Measurements from ENCODE around the gene FAM168A.

The FAM168A gene, protein sequence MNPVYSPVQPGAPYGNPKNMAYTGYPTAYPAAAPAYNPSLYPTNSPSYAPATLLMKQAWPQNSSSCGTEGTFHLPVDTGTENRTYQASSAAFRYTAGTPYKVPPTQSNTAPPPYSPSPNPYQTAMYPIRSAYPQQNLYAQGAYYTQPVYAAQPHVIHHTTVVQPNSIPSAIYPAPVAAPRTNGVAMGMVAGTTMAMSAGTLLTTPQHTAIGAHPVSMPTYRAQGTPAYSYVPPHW

GRCh38 chr11:73597956-73598718 lies at the start of gene FAM168A:
TSS of gene FAM168A (minus strand) at chr11:73598112. CDS start at chr11:73468474, 129,638 bp downstream.
- peak; percentile 91 to 95 for DNase-seq

- peak; percentile 92 to 94 for DNase-seq
These were observed 49.7 kb upstream of the FAM168A start for GRCh38 chr11:73647459-73648100.

DNA sequence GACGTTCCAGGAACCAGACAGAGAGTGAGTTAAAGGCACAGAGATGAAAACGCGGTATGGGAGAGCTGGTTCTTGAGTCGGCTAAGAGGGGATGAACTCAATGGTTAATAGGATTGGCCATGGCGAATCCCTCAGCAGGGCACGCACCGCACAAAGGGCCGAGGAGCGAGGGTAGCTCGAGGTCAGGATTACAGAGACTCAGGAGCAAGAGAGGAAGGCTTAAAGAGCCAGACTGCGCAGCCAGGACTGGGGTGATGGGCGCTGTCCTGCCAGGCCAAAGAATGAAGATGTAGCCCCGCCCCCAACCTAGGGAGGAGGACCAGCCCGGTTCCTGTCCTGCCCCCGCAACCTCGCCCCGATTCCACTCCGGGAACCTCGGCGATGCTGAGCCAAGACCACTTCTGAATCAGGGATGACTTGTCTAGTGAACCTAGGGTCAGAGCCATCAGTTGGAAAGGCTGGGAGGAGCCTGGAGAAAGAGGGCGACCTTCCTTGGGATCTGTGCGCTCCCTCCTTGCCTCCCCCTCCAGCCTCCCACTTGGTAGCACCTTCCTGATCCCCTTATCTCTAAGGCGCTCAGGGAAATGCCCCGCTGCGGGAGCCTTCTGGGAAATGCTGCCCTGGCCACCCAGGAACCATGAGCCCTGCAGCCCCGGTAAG lies 48.2 kb upstream of the FAM168A start, which contains the start of gene PLEKHB1:
Gene PLEKHB1 (plus strand): TSS at position 610 of the 660 bp plus-strand sequence. CDS start 28 bp downstream, at position 638.
- DNase-seq, result no peak

GRCh38 chr11:73645121-73645969 lies 47.4 kb upstream of the FAM168A start:
- DNase-seq, result no peak

DNA sequence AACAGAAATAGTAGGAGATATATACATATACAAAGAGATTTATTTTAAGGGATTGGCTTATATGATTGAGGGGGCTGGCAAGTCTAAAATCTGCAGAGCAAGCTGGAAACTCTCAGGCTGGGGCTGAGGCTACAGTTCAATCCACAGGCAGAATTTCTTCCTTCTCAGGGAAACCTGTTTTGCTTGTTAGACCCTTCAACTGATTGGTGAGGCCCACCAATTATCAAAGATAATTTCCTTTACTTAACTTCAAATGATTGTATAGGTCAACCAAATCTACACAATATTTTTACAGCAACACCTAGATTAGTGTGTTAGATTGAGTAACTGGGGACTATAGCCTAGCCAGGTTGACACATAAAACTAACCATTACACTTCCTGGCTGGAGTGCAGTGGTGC lies 43.8 kb upstream of the FAM168A start:
- no peak for DNase-seq

- DNase-seq, result no peak
These were observed 42.7 kb upstream of the FAM168A start for GRCh38 chr11:73640592-73640991.

DNA sequence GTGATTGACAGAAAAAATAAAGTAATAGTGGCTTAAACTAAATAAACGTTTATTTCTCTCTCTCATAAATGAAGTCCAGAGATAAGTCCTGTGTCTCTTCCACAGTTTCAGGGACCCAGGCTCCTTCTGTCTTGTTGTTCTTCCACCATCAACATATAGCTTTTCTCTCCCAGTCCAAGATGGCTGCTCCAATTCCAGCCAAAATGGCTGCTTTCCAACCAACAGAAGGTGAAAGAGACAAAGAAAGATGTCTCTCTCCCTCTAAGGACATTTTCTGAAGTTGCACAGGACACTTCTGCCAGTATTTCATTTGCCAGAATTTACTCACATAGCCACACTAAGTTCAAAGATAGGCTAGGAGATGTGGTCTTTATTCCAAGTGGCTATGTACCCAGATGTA lies 39.1 kb upstream of the FAM168A start:
- no peak for DNase-seq

DNA sequence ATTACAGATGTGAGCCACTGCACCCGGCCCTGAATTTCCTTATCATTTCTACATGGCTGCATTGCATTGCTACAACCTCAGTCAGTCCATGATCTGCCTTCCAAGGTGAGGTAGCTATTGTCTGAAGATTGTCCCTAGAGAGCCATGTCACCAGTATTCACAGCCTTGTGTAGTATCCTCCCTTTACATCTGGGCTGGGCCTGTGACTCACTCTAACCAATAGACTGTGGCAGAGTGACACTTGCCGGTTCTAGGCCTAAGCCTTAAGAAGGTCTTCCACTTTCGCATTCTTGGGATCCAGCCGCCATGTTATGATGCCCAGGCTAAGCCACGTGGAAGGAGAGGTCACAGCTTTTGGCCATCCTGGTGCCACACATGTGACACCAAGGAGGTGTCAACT lies 38.3 kb upstream of the FAM168A start:
- DNase-seq, result no peak

- no peak for DNase-seq
These were observed 37.8 kb upstream of the FAM168A start for GRCh38 chr11:73635721-73636120.

- DNase-seq, result no peak
These were observed 36.1 kb upstream of the FAM168A start for GRCh38 chr11:73633999-73634398.

DNA sequence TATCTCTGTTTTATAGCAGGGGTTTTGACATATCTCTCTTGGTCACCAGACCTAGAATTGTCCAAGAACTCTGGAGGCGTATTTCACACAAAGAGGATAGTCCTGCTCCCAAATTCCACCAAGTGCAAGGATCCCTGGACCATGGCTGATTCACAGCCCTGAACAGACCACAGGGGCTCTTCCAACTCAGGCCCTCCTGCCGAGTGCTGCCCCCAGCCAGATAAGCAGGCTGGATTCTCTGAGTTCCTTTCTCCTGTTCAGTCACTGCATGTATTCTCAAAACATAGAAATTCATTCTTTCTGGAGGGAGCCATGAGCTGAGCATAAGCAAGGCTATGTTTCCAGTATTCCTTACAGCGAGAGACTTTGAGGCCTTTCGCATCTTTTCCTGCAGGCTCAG lies 35.1 kb upstream of the FAM168A start:
- DNase-seq, result no peak

DNA sequence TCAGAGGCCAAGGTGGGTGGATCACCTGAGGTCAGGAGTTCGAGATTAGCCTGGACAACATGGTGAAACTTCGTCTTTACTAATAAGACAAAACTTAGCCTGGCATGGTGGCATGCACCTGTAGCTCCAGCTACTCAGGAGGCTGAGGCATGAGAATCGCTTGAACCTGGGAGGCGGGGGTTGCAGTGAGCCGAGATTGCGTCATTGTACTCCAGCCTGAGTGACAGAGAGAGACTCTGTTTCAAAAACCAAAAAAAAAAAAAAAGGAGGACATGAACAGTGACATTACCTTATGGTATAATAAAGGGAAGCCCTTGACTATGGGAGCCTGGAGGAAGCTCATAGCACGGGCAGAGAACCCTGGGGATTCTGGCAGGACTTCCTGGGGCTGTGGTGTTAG lies 32.0 kb upstream of the FAM168A start:
- no peak for DNase-seq

- peak; percentile 73 to 76 for DNase-seq
These were observed 27.9 kb upstream of the FAM168A start for GRCh38 chr11:73625696-73626318.

DNA sequence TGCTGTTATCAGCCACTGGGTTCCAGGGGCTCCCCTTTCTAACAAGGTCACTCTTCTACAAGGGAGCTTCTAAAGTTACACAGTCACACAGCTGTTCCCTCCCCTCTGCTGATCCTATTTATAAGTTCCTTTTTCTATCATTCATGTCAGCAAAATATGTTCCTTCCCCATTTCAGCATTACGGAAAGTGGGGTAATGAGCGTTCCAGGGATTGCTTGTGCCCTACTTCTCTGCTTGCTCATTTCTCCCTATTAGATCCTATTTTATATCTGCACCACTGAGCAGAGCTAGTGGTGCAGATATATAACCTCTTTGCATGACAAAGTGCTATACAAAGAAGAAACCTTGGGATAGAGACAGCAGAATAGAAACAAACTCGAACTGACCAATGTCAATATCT lies 25.8 kb upstream of the FAM168A start:
- DNase-seq, result no peak

DNA sequence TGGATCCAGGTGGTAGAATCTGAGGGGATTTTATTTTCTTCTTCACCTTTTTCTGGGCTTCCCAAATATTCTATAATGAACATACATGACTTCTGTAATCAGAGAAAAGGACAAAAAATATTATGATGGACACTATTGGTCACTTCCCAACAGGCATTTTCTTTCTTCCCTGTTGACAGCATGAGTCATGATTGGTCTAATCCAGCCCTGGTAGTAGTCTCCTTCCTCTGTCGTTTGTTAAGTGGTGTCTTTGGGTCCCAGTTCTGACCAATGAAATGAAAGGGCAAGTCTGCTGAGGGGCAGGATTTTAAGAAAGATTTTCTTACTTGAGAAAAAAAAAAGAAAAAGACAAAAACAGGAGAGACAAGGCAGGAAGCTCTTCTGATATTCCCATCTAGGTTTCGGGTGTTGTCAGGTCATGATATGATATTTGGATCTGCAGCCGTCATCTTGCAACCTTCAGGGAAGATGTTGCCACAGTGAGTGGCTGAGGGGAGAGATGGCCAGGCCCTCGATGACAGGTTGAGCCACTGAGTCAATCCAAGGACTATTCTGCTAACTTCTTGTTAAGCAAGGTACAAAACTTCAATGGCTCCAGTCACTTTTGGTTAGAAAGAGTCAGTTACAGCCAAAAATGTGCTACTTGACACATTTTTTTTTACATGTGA lies 25.1 kb upstream of the FAM168A start:
- DNase-seq, result no peak

- DNase-seq, result no peak
These were observed 16.7 kb upstream of the FAM168A start for GRCh38 chr11:73614591-73614990.

- DNase-seq, result no peak
These were observed 14.8 kb upstream of the FAM168A start for GRCh38 chr11:73612601-73613140.

DNA sequence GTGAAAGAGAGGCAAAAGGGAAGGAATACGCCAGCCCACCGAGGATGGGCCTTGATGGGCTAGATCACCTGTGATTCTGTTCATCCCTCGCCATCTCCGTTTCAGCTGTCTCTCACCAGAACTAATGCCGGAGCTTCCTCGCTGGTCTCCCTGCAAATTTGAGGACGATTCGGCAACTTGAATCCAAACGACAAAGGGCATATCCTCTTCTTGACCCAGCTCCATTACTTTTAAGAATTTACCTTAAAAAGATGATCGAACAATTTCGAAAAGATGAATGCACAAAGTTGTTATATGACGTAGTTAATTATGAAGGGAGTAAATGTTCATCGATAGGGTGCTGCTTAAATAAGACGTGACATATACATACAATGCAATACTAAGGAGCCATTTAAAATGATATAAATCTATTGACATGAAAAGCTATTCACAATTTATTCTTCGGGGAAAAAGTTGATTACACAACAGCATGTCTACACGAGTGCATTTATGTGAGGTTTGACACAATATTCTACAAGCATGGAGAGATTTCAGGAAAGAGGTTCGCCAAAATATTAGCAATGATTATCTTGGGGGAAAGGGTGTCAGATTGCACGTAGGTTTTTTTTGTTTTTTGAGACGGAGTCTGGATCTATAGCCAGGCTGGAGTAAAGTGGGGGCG lies 937 bp upstream of the FAM168A start:
- DNase-seq, result no peak

DNA sequence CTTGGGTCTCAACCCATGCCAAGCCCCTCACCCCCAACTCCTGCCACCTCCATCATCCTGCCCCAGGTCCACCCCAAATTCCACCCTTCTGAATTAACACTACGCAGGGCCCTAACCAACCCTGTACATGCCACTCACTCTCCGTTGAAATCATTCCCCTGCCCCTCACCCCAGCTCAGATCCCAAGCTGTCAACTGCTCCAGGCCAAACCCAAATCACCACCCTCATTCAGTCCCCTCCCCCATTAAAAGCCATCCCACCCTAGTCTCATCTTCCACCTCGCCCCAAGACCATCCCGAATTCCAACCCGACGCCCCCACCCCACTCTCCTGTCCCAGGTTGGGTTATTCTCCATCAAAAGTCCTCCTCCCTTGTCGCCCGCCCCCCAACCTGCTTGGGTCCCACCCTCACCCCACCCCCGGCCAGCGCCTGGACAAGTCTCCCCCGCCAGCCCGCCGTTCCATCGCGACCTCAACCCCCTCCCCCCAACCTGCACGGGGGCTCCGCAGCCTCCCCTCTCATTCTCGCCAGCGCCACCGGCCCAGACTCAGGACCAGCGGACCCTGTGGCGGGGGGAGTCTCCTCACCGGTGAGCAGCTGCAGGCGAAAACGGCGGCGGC lies 466 bp downstream of the FAM168A start:
- DNase-seq, result no peak

DNA sequence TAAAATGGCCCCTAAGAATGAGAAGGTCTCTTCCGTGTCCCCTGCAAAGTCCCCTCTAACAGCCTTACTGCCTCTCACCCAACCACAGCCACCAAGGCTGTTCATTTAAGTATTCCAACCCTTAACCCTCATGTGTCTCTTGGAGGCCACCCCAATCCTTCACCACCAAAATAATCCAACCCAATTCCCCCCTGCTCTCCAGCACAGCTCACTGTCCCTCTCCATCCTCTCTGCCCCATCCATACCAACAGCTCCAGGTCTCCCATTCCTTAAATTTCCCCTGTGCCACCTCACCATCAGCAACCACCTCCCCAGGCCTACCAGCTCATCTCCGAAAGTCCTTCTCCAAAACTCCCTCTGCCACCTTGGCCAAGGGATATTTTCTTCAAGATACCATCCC lies 1.4 kb downstream of the FAM168A start:
- no peak for DNase-seq

Data from activated T-cell treated with anti-CD3 and anti-CD28 coated beads, Interleukin-2, amount 50 U/mL, for 48 hours (primary cell).